ENCODE results near the gene CDK5RAP2.

DNA sequence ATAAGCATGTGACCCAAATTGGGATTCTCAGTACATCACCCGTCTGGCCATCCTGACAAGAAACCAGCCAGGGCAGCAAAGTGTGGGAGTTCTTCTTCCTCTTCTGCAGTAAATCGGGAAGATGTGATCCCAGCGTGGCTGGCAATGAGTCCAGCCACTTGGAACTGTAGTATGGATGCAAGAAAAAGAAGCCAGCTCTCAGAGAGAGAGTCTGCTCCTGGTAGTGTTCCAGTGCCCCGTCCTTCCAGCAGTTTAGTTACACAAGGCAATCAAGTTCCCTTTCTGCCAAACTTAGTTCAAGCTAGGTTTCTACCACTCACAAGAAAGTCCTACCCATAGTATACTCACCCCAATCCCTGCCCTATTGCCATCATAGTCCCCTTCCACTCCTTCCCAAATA is 65.6 kb downstream of the CDK5RAP2 start:
- TF ChIP-seq CTCF (IDR thresholded peaks at IDR 0.05; ENCODE audit: low read depth, low read length) = no peak
- no peak for TF ChIP-seq EZH2phosphoT487 (IDR thresholded peaks at IDR 0.05; ENCODE audit: low read depth)
